Astrocyte of the cerebellum (primary cell): ENCODE data around the gene ZFAND2B.

ENCODE experiments used
- DNase-seq: peaks from one replicate; pipeline ENCODE4 v3.0.0-alpha.2; 2011; ENCODE audit warnings: low read depth
- H3K4me3 ChIP-seq: 2 replicates; pipeline ENCODE4 v1.5.1; 2011; ENCODE audit warnings: mild to moderate bottlenecking, low read depth, low read length, moderate library complexity
- CTCF ChIP-seq: IDR thresholded peaks from 2 replicates; pipeline ENCODE4 v1.5.1; 2012; ENCODE audit warnings: low read length, low read depth, moderate library complexity, mild to moderate bottlenecking; ENCODE audit errors: missing control alignments
- in situ Hi-C: cut with HindIII; loops from 2 replicates; pipeline ENCODE4 v1.10.0; 2017; ENCODE audit warnings: low sequenced_read_pairs

The ZFAND2B gene

GRCh38 chr2:219245899-219246230 is 39.3 kb downstream of the ZFAND2B start:
- no peak for TF ChIP-seq CTCF
- in situ Hi-C loops: loop anchor here (10.0 kb wide), 1 partner anchor 119 kb away; no protein-coding TSS in a partner anchor
- H3K4me3 ChIP-seq: peak overlapping the region; percentile 91
- no peak for DNase-seq

- no peak overlapping the region for H3K4me3 ChIP-seq
- no peak for TF ChIP-seq CTCF
- in situ Hi-C loops: loop anchor here (10.0 kb wide), 1 partner anchor 118 kb away; no protein-coding TSS in a partner anchor
- DNase-seq: no peak
These were observed 40.0 kb downstream of the ZFAND2B start for GRCh38 chr2:219246559-219246958.

GRCh38 chr2:219247678-219248642 is 41.4 kb downstream of the ZFAND2B start:
- no peak for DNase-seq
- in situ Hi-C loops: loop anchor here (10.0 kb wide), 1 partner anchor 117 kb away; no protein-coding TSS in a partner anchor
- no peak overlapping the region for H3K4me3 ChIP-seq
- TF ChIP-seq CTCF: no peak

- no peak for DNase-seq
- in situ Hi-C loops: loop anchor here (10.0 kb wide), 1 partner anchor 116 kb away; no protein-coding TSS in a partner anchor
- TF ChIP-seq CTCF: no peak
- no peak overlapping the region for H3K4me3 ChIP-seq
These were observed 42.2 kb downstream of the ZFAND2B start for GRCh38 chr2:219248845-219249202.

- no peak for TF ChIP-seq CTCF
- no peak overlapping the region for H3K4me3 ChIP-seq
- peak; percentile 34 for DNase-seq
- in situ Hi-C loops: loop anchor here (10.0 kb wide), 1 partner anchor 115 kb away; no protein-coding TSS in a partner anchor
These were observed 42.8 kb downstream of the ZFAND2B start for GRCh38 chr2:219249203-219249980.

- in situ Hi-C loops: no loop called here
- H3K4me3 ChIP-seq: no peak overlapping the region
- no peak for TF ChIP-seq CTCF
- no peak for DNase-seq
These were observed 43.6 kb downstream of the ZFAND2B start for GRCh38 chr2:219250049-219250781.
